Measurements from ENCODE around the gene KIRREL3.

Gene KIRREL3

DNA sequence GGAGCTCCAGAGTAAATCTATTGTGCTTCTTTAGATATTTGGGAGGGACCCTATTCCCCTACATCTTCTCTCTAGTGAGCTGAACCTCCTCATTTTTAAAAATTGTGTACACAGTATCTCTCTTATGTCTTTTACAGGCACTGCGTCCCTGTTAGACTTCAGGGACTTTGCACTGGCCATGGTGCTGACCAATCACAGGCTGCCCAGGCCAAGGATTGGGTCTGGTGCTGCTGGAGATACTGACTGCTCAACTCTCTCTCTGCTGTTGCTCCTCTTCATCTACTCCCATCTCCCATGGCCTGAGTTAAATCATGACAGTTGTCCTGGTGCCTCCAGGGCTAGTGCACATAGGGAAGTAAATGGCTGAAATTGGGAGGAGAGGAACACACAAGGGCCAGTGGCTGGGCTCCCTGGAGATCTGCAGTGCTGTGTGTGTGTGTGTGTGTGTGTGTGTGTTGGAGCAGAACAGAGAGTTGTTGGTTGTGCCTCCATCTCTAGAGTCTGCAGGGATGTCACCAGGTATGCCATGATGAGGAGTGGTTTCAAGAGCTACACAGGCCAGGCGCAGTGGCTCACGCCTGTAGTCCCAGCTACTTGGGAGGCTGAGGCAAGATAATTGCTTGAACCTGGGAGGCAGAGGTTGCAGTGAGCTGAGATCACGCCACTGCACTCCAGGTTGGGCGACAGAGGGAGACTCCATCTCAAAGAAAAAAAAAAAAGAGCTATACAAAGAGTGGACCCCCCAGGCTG is 489.8 kb downstream of the KIRREL3 start:
- DNase-seq (ENCODE audit: low spot score): no peak

DNA sequence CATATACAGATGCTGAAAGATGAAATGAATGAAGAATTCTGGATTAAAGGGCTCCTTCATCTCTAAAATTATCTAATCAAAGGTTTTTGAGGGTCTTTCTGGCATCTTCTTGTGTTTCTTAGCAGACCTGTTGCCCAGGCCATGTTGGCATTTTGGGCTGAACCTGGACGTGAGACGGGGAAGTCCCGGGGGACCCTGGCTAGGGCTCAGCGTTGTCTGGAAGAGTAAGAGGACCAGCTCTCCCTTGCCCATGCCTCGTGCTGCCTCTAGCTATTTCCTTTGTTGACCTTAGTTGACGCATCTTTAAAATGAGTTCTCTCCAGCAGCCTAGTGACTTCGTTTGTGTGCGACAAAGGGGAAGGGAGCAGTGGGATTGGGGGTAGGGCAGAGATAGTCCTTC is 492.9 kb downstream of the KIRREL3 start:
- DNase-seq (ENCODE audit: low spot score): no peak

DNA sequence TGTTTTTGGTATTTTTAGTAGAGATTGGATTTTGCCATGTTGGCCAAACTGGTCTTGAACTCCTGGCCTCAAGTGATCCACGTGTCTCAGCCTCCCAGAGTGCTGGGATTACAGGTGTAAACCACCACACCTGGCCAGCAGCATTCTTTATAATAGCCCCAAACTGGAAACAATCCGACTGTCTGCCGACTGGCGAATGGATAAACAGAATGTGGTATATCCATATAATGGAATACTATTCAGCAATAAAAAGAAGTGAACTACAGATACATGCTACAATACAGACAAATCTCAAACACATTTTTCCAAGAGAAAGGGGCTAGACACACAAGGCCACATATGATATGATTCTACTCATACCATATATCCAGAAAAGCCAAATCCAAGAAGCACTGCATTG is 493.8 kb downstream of the KIRREL3 start:
- no peak for DNase-seq (ENCODE audit: low spot score)

GRCh38 chr11:126502982-126503381 is 497.6 kb downstream of the KIRREL3 start:
- DNase-seq (ENCODE audit: low spot score): no peak

DNA sequence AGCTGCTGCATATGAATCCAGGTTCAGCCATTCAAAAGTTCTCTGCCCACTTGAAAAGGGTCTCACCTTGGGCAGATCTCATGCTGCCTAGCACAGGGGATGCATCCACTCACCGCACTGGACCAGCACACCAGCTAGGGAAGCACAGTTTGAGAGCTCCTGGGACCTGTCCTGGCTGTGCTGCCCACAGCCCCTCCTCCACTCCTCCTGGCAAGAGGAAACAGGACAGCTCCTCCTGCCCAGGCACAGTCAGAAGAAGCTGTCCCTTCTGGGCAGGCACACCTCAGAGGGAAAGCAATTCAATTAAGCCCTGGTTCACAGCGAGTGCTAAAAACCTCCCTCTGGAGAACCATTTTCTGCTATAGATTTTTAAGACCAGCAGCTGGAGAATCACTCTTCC is 498.4 kb downstream of the KIRREL3 start:
- DNase-seq (ENCODE audit: low spot score): no peak

DNA sequence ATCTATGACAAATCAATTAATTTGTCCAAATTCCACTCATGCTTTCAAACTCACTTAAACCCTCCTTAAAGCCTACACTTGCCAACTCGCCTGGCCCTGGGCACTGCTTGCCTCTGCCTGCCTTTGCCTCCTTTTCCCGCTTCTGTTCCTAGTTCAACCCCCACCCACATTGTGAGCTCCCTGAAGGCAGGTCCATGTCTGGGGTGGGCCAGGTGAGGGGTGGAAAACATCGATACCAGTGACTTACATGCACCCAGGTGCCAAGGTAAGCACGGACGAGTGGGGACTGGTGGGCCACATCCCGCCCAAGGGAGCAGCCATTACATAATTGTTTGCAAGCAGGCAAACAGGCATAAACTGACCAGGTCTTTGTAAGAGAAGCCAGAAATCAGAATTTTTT is 498.9 kb downstream of the KIRREL3 start:
- DNase-seq (ENCODE audit: low spot score): no peak

- DNase-seq (ENCODE audit: low spot score): no peak
These were observed 499.6 kb downstream of the KIRREL3 start for GRCh38 chr11:126500981-126501380.

- no peak for DNase-seq (ENCODE audit: low spot score)
These were observed 501.3 kb downstream of the KIRREL3 start for GRCh38 chr11:126499131-126499752.

- no peak for DNase-seq (ENCODE audit: low spot score)
These were observed 502.3 kb downstream of the KIRREL3 start for GRCh38 chr11:126498281-126498680.

DNA sequence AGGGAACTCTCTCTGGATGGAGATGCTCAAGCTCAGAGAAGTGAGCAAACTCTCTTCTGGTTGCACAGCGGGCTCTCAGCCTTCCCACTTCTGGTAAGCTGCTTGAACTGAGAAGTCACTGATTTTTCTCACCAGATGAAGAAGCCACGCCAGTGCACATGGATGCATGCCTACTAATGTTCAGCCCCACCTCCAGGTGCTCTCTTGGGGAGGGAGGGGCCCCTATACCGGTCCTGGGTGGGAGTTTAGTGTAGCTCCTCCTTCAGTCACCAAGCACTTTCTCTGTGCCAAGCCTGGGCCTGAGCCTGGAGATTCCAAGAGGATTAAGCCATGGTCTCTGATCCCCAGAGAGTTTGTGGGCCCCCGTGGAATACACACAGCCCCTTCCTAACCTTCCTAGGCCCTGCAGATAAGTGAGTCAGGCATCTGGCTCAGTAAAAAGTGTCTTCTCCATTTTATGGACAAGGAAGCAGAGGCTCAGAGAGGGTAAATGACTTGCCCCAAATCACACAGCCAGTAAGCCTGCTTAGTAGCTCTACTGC is 502.9 kb downstream of the KIRREL3 start:
- no peak for DNase-seq (ENCODE audit: low spot score)

DNA sequence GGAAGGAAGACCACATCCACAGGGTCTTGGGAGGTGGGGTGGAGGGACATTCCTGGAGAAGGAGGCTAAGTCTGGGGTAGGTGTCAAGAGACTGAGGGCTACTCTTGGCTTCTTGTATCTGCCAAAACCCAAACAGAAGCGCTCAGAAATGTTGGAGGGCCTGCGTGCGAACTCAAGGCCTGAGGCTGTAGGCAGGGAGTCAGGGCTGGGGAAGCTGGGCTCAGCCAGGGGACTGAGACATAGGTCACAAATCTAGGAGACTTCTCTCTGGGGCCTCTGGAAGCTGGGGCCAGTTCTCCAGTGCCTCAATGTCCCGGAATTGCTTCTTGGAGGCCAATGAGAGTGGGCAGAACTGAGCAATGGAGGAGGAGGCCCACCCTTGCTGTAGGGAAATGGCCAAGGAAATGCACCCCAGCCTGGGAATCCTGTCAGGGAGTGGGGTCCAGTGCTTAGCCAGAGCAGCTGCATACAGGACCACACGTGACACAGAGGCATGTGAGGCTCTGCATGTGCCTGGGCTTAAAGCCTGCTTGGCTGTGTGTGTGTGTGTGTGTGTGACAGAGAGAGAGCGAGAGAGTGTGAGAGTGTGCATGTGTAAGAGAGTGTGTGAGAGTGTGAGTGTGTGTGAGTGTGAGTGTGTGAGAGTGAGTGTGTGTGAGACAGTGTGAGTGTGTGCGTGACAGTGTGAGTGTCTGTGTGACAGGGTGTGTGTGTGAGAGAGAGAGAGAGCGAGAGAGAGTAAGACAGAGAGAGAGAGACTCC is 503.8 kb downstream of the KIRREL3 start:
- DNase-seq (ENCODE audit: low spot score): no peak

GRCh38 chr11:126495281-126496220 is 505.0 kb downstream of the KIRREL3 start:
- no peak for DNase-seq (ENCODE audit: low spot score)

- no peak for DNase-seq (ENCODE audit: low spot score)
These were observed 505.7 kb downstream of the KIRREL3 start for GRCh38 chr11:126494831-126495230.

DNA sequence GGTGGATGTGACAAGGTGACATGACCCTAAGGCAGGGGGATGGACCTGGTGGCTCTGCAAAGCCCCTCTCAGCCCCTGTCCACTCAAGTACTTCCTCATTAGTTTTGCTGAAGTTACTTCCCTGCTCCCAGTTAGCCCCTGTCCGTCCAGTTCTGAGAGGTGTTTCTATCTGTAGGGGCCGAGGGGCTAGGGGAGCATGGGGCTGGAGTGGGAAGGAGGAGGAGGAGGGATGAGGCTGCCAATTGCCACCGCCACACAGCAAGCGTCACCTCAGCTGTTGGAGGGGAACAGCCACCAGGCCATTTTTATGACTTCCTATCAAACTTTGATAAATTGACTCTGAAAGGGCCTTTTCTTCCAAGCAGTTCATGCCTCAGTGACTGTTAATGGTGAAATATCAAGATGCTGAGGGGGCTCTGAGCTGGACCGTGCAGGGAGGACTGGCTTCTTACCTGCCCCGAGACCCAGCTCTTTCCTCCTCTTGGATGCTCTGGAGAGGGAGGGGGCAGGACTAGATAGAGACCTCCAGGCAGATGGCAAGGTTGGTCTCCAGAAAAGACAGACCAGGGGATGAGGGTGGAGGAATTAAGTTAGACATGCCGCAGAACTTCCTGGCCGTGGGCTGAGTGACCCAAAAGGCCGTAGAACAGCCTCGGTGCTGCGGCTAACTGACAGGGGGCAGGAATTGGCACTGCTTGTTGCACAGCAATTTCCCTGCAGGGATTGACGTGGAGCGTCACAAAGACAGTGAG is 508.1 kb downstream of the KIRREL3 start:
- DNase-seq (ENCODE audit: low spot score): no peak

- DNase-seq (ENCODE audit: low spot score): peak; percentile 18
These were observed 509.5 kb downstream of the KIRREL3 start for GRCh38 chr11:126491092-126491491.

DNA sequence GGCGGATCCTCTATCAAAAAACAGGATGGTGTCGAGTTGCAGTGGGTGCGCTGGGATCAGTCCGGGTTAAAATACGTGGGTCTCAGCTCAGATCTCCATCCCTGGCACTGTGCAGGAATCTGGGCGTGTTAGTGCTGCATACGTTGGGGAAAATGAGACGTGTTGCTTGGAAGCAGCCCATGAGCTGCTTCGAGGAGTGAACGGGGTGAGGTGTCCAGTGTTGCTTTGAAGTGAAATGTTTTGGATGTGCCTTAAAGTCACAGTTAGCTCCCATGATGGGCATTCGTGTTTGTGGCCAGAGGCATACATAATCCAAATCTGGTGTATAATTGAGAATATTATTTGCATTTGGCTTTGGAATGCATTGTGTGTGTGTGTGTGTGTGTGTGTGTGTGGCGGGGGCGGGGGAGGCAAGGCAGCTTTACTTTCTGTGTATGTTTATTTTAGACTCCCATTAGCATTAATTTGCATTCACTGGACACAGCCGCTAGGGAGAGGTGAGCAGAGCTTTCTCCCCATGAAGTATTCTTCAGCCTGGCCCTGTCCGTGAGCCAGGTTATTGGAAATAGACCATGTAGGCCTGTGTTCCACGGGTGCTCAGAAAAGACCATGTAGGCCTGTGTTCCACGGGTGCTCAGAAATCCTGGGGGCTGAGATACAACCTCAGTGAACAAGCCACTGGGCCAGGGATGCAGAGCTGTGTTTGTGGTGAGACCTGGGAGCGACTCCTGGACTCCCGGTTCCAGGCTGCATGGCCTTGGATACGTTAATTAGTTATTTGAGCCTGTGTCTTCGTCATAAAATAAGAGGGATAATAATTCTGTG is 510.5 kb downstream of the KIRREL3 start:
- no peak for DNase-seq (ENCODE audit: low spot score)

DNA sequence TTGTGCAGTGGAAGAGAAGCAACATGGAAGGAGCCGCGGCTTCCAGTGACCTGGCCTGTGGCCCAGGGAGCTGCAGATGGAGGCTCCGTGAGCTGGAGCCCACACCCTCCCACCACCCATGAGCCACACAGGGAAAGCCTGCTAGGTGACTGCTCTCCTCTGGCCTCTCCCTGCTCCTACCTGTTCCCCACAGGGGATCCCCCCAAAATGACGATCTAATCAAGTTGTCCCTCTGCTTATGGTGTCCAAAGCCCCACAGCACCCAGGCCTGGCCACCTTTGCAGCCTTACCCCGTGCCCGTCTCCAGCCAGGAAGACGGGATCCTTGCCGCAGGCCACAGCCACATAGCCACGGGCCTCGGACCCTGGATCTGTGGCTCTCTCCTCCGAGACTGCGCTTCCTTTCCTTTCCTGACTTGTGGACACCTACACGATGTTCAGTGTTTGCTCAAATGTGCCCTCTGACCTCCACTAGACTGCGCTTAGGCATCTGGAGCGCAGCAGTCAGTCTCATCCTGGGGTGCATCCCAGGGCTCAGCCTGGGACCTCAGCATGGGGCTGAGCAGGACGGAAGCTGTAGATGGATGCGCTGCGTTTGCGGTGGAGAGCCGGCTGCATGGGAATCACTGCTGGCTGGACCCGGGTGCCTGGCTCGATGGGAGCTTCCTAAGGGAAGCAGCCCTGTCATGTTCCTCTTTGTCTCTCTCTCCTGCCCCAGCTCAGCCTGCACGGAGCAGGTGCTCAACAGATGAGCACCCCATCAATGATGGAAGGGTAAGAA is 511.8 kb downstream of the KIRREL3 start:
- no peak for DNase-seq (ENCODE audit: low spot score)

- no peak for DNase-seq (ENCODE audit: low spot score)
These were observed 512.9 kb downstream of the KIRREL3 start for GRCh38 chr11:126487711-126488110.

DNA sequence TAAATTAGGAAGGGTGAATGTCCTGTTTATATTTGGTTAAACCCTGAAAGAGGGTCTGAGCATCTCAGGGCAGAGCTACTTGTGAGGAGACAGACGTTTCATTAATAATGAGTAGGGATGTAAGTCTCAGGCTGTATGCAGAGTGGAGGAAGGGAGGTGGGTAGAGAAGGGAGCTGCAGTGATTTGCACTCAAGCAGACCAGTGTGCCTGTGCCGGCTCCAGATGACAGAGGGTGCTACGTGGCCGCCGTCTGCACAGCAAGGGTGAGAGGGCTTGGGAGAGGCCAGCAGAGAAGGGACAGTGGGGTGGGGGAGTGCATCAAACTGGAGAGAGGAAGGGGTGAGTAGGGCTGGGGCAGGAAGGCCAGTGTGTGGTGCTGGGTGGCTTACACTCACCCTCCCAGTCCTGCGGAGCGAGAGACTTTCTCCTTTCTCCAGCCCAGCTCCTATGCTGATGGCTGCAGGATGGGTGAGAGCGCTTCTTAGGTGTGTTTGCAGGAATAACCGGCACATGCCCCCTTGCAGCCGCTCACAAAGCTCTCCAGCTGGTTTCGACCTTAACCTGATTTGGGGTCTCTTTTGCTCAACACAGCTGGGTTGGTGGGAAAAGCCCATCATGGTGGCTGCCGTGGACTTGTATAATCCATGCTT is 514.5 kb downstream of the KIRREL3 start:
- no peak for DNase-seq (ENCODE audit: low spot score)
